Mesothelial cell of epicardium (in vitro differentiated cells): ENCODE measurements around the gene OR2V2. TPM values are rescaled to one million over a fixed set of nuclear protein-coding genes. Genes with fewer than 3 reads are reported as not detected.
"Not testable (repeated sequence)": the region's sequence is repeated elsewhere in the genome, so short reads cannot be mapped to it uniquely, and the experiment has no call there.

Source experiments
- DNase-seq, 2 experiments: peaks; one replicate each; pipeline ENCODE4 v3.0.0; 2021; ENCODE audit warnings: low spot score in 2 of 2; ENCODE audit not compliant: unreplicated experiment in 2 of 2
- H3K27ac Mint-ChIP-seq: 2 replicates; pipeline ENCODE4 v1.8.0; 2021; ENCODE audit warnings: mixed read lengths
- H3K27me3 Mint-ChIP-seq: 2 replicates; pipeline ENCODE4 v1.8.0; 2021; ENCODE audit warnings: low read depth, mixed read lengths
- H3K36me3 Mint-ChIP-seq: 2 replicates; pipeline ENCODE4 v1.8.0; 2021; ENCODE audit warnings: mixed read lengths
- H3K4me1 Mint-ChIP-seq: 2 replicates; pipeline ENCODE4 v1.8.0; 2021; ENCODE audit warnings: mixed read lengths
- H3K4me3 Mint-ChIP-seq: 2 replicates; pipeline ENCODE4 v1.8.0; 2021; ENCODE audit warnings: mild to moderate bottlenecking, moderate library complexity, mixed read lengths
- H3K9me3 Mint-ChIP-seq: 2 replicates; pipeline ENCODE4 v1.8.0; 2021; ENCODE audit warnings: mixed read lengths
- CTCF ChIP-seq: fragments of 200-600 bp; sonication (generic); IDR thresholded peaks from one replicate; pipeline ENCODE4 v1.5.0; 2021; ENCODE audit warnings: antibody characterized with exemption; ENCODE audit not compliant: unreplicated experiment
- total RNA-seq: library from RNA; stranded (reverse); gene quantifications from 3 replicates; pipeline ENCODE4 v1.2.1, GENCODE V29; 2021

OR2V2 gene
- total RNA-seq, 1 donor from 2014 or later, result not detected

DNA sequence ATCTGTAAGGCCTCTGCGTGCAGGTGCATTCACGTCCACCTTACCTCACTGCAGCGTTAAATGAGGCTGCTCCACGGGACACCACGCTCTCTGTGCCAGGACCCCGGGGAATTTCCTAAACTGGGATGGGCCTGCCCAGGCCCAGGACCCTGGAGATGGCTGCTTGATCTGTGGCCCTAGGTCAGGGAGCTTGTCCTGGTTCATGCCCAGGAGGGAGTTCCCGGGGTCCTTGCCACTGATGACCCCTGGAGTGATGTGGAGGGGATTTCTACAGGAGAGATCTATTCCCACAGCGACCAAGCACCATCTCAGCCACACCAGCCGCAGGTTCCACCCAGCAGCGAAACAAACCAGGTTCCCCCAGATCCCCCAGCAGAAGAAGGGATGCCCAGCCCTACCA, 19.9 kb upstream of the OR2V2 start:
- H3K4me1 Mint-ChIP-seq, result no peaks in the 10 kb centered on the region
- DNase-seq, result no peak

GRCh38 chr5:181127907-181128626, 19.3 kb upstream of the OR2V2 start:
- no peak for DNase-seq
- Mint-ChIP-seq H3K27me3 (peaks cover 88% of the 10 kb centered on the region), H3K9me3 (no peaks in the 10 kb centered on the region), H3K36me3 (no peaks in the 10 kb centered on the region), H3K27ac (no peak overlapping the region), H3K4me3 (no peak overlapping the region), H3K4me1 (no peaks in the 10 kb centered on the region)
- no peak for TF ChIP-seq CTCF

More for the DNA sequence above, 19.9 kb upstream of the OR2V2 start:
- peaks cover 89% of the 10 kb centered on the region for H3K27me3 Mint-ChIP-seq
- TF ChIP-seq CTCF, result no peak
- H3K27ac Mint-ChIP-seq, result no peak overlapping the region
- no peak overlapping the region for H3K4me3 Mint-ChIP-seq
- H3K9me3 Mint-ChIP-seq, result no peaks in the 10 kb centered on the region
- no peaks in the 10 kb centered on the region for H3K36me3 Mint-ChIP-seq

DNA sequence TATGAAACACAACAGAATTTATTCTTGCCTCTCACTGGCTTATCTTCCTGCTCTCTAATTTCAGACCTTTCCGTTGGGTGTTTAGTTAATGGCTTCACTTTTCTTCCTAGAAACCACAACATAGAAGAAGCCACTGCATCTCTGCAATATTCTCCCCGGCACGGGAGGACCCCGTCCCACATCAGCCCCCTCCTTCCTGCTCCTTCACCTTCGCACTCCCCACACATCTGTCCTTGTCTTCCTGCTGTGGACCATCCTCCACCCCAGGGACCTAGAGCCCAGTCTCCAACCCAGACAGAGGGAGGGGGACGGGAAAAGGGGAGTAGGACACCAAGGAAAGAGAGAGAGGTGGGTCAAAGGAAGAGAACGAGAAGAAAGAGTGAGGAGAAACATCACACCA, 17.8 kb upstream of the OR2V2 start:
- TF ChIP-seq CTCF, result no peak
- Mint-ChIP-seq H3K9me3 (no peaks in the 10 kb centered on the region), H3K4me1 (no peaks in the 10 kb centered on the region), H3K36me3 (no peaks in the 10 kb centered on the region), H3K27ac (no peak overlapping the region), H3K4me3 (no peak overlapping the region), H3K27me3 (peaks cover 83% of the 10 kb centered on the region)
- DNase-seq, result no peak

- not testable (repeated sequence) for H3K36me3 Mint-ChIP-seq, H3K9me3 Mint-ChIP-seq, DNase-seq, H3K4me1 Mint-ChIP-seq, H3K27ac Mint-ChIP-seq, H3K4me3 Mint-ChIP-seq
- H3K27me3 Mint-ChIP-seq, result peaks cover 83% of the 10 kb centered on the region
These were observed 17.3 kb upstream of the OR2V2 start for GRCh38 chr5:181130081-181130480.

GRCh38 chr5:181130832-181131496, 16.4 kb upstream of the OR2V2 start, which contains the start of gene OR2V1:
OR2V1 (minus strand) TSS chr5:181131169; CDS start chr5:181125304, 5,865 bp downstream.
- TF ChIP-seq CTCF, result no peak
- Mint-ChIP-seq H3K9me3 (no peaks in the 10 kb centered on the region), H3K36me3 (no peaks in the 10 kb centered on the region), H3K4me1 (no peaks in the 10 kb centered on the region), H3K27ac (no peak within 1 kb of the TSS), H3K27me3 (peaks cover 82% of the 10 kb centered on the region), H3K4me3 (no peak within 1 kb of the TSS)
- no peak for DNase-seq

DNA sequence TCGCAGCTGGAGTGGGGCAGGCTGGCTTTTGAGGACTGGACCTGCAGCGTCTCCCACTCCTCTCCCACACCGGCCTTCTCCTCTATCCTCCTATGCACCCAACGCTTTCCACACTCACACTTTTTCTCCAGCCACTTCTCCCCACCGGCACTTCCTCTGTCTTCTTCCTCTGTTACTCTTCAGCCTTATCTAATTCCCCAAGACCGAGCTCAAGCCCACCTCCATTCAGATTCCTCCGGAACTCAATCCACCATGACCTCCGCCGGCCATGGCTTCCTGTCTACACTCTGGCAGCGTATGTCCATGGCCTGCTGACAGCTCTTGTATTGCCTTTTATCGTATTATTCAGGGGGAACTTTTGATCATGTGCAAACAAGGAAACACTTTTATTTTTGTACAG, 15.9 kb upstream of the OR2V2 start:
- H3K9me3 Mint-ChIP-seq, result no peaks in the 10 kb centered on the region
- no peak for DNase-seq
- H3K4me3 Mint-ChIP-seq, result no peak overlapping the region
- peaks cover 77% of the 10 kb centered on the region for H3K27me3 Mint-ChIP-seq
- no peaks in the 10 kb centered on the region for H3K4me1 Mint-ChIP-seq
- H3K27ac Mint-ChIP-seq, result no peak overlapping the region
- H3K36me3 Mint-ChIP-seq, result no peaks in the 10 kb centered on the region
- no peak for TF ChIP-seq CTCF
